ENCODE measurements around the gene TANC1.

DNA sequence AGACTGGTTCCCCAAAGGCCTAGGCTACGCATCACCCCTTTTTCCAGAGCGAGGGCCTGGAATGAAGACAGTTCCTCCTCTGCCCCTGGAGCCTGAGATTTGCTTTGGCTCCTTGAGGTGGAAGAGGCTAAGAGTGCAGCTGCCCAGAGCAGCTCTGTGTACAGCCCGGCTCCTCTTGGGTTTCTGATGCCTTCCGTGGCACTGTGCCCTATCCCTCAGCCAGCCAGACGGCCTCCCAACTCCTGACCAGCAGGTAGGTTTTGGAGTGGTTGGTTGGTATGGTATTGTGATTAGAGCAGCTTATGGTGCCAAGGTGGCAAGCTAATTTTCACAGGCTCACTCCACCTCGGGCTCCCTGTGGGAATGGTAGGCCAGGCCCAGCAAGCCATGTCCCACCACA, 112.2 kb downstream of the TANC1 start:
- TF ChIP-seq, protein P1, sequence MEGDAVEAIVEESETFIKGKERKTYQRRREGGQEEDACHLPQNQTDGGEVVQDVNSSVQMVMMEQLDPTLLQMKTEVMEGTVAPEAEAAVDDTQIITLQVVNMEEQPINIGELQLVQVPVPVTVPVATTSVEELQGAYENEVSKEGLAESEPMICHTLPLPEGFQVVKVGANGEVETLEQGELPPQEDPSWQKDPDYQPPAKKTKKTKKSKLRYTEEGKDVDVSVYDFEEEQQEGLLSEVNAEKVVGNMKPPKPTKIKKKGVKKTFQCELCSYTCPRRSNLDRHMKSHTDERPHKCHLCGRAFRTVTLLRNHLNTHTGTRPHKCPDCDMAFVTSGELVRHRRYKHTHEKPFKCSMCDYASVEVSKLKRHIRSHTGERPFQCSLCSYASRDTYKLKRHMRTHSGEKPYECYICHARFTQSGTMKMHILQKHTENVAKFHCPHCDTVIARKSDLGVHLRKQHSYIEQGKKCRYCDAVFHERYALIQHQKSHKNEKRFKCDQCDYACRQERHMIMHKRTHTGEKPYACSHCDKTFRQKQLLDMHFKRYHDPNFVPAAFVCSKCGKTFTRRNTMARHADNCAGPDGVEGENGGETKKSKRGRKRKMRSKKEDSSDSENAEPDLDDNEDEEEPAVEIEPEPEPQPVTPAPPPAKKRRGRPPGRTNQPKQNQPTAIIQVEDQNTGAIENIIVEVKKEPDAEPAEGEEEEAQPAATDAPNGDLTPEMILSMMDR (IDR thresholded peaks at IDR 0.05) = no peak
- no peak for TF ChIP-seq POLR2AphosphoS5 (IDR thresholded peaks at IDR 0.05)

Measured in transverse colon (tissue), 4 donors.